CD4-positive, alpha-beta memory T cell (primary cell): ENCODE results near the gene TRIB2. TPM values are rescaled to one million over a fixed set of nuclear protein-coding genes. Genes with fewer than 3 reads are reported as not detected.
A peak's percentile ranks its signal among the peaks of the same experiment; 100 is the strongest.

Source experiments
- CTCF ChIA-PET: fragments of 350-600 bp; sonication (Branson Sonifier 250); formaldehyde crosslinking; loops from one replicate; lab custom pipeline; 2021; ENCODE audit warnings: inconsistent platforms; ENCODE audit not compliant: partially characterized antibody; lab: Charles Lee
- POLR2A ChIA-PET: fragments of 350-600 bp; sonication (Branson Sonifier 250); formaldehyde crosslinking; loops from one replicate; lab custom pipeline; 2021; ENCODE audit not compliant: partially characterized antibody; lab: Charles Lee
- DNase-seq, 5 donors: peaks; one replicate each; pipeline versions ENCODE4 v3.0.0 to v3.0.0-alpha.2; 2020 to 2022; ENCODE audit warnings: mixed read lengths in 1 of 5
- H3K27ac ChIP-seq: one replicate; pipeline ENCODE4 v1.7.0; 2013; ENCODE audit warnings: low read depth, low read length
- H3K27me3 ChIP-seq: 2 replicates; pipeline ENCODE4 v1.7.0; 2013; ENCODE audit warnings: mild to moderate bottlenecking, low read length, moderate library complexity; ENCODE audit not compliant: insufficient read depth
- H3K36me3 ChIP-seq: 2 replicates; pipeline ENCODE4 v1.7.0; 2013; ENCODE audit warnings: mild to moderate bottlenecking, low read length, moderate library complexity; ENCODE audit not compliant: insufficient read depth
- H3K4me1 ChIP-seq: 2 replicates; pipeline ENCODE4 v1.7.0; 2013; ENCODE audit warnings: mild to moderate bottlenecking, low read length, moderate library complexity; ENCODE audit not compliant: insufficient read depth
- H3K4me3 ChIP-seq, 2 donors: one replicate each; pipeline ENCODE4 v1.7.0; 2013; ENCODE audit warnings: low read length in 2 of 2, mild to moderate bottlenecking in 1 of 2
- H3K9me3 ChIP-seq, 2 donors: one replicate each; pipeline ENCODE4 v1.7.0; 2013; ENCODE audit warnings: low read length in 2 of 2, control low read depth in 1 of 2; ENCODE audit not compliant: control insufficient read depth in 1 of 2
- H3K27ac Mint-ChIP-seq, 7 donors: one replicate each; pipeline ENCODE4 v1.8.0; 2020 to 2021; ENCODE audit warnings: mixed read lengths in 7 of 7, mild to moderate bottlenecking in 6 of 7, inconsistent platforms in 3 of 7, moderate library complexity in 3 of 7
- H3K27me3 Mint-ChIP-seq, 2 donors: one replicate each; pipeline ENCODE4 v1.8.0; 2020 to 2021; ENCODE audit warnings: mixed read lengths in 2 of 2
- H3K36me3 Mint-ChIP-seq, 2 donors: one replicate each; pipeline ENCODE4 v1.8.0; 2020 to 2021; ENCODE audit warnings: mixed read lengths in 2 of 2, inconsistent platforms in 1 of 2, mild to moderate bottlenecking in 1 of 2
- H3K4me1 Mint-ChIP-seq, 4 donors: one replicate each; pipeline ENCODE4 v1.8.0; 2020 to 2021; ENCODE audit warnings: mixed read lengths in 4 of 4, mild to moderate bottlenecking in 1 of 4
- H3K4me3 Mint-ChIP-seq, 8 donors: one replicate each; pipeline ENCODE4 v1.8.0; 2020 to 2021; ENCODE audit warnings: mixed read lengths in 8 of 8, mild to moderate bottlenecking in 7 of 8, moderate library complexity in 6 of 8, inconsistent platforms in 3 of 8
- H3K9me3 Mint-ChIP-seq, 8 donors: one replicate each; pipeline ENCODE4 v1.8.0; 2020 to 2021; ENCODE audit warnings: mixed read lengths in 8 of 8, mild to moderate bottlenecking in 5 of 8, inconsistent platforms in 3 of 8, moderate library complexity in 1 of 8
- intact Hi-C: fragments of 100-400 bp; cut with micrococcal nuclease; formaldehyde crosslinking; loops from one replicate; pipeline ENCODE4 v1.15.1; 2023
- polyA plus RNA-seq, 2 donors: library from polyadenylated mRNA; unstranded; fragments of 300-500 nt; fragmentation: Illumina TruSeq; gene quantifications; one replicate each; pipeline ENCODE4 v1.2.3, GENCODE V29; 2021
- total RNA-seq, 2 experiments: library from RNA; stranded (reverse); gene quantifications; one replicate each; pipeline ENCODE4 v1.2.3, GENCODE V29; 2021

TRIB2 gene
- total RNA-seq (100 to 1,000 TPM; 123 to 126 TPM), polyA plus RNA-seq (10 to 100 TPM; 73.8 to 79.0 TPM)

- Histone ChIP-seq H3K9me3 (no peaks in the 10 kb centered on the region), H3K4me1 (peaks cover 39% of the 10 kb centered on the region), H3K27ac (peak within 1 kb of the TSS; percentile 84), H3K27me3 (no peaks in the 10 kb centered on the region), H3K36me3 (no peaks in the 10 kb centered on the region), H3K4me3 (peak within 1 kb of the TSS; percentile 78 to 96)
- Mint-ChIP-seq H3K27ac (peak within 1 kb of the TSS; percentile 93 to 99 (median 96)), H3K27me3 (peaks cover 0 to 2% of the 10 kb centered on the region in 2 donors), H3K4me1 (peaks cover 28 to 83% (median 43%) of the 10 kb centered on the region in 4 donors), H3K36me3 (peaks cover 3 to 46% of the 10 kb centered on the region in 2 donors), H3K9me3 (peaks cover 0 to 2% (median 0%) of the 10 kb centered on the region in 8 donors), H3K4me3 (peak within 1 kb of the TSS; percentile 98 to 100 (median 99))
- ChIA-PET POLR2A (interaction anchor here (0.5 to 5.0 kb wide), 61 partner anchors 8 to 962 kb away, joined by 3 to 105 read pairs (median 7); no protein-coding TSS in a partner anchor), CTCF (interaction anchor here (0.7 to 9.8 kb wide), 80 partner anchors 8 to 937 kb away, joined by 3 to 237 read pairs (median 6); no protein-coding TSS in a partner anchor)
- intact Hi-C loops, result loop anchor here (1.0 to 10.0 kb wide), 17 partner anchors 110 to 1902 kb away; partner anchors contain the start of gene PDIA6
- peak; percentile 87 to 92 (median 89) for DNase-seq
Measured at GRCh38 chr2:12716282-12717190, at the start of gene TRIB2. Gene TRIB2 (plus strand): TSS chr2:12716936. CDS start chr2:12718308, 1,372 bp downstream.

DNA sequence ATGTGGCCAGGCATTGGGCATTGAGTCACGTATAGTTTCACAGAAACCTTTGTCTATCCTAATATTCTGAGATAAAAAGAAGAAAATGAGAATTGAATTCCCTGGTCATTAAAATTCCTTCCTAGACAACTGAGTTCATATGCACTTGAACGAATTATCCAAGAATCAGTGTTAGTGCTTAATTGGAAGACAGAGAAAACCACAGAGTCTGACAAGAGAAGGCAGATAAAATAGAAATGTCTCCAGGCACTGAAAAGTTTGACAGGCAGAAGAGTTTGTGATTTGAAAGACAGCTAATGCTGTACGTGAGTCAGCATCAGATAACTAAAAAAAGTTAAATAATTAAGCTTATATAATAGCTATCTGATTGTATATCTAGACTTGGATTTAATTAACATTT, 47.7 kb upstream of the TRIB2 start:
- Histone ChIP-seq H3K9me3 (no peaks in the 10 kb centered on the region), H3K27ac (no peak overlapping the region), H3K4me3 (no peak overlapping the region), H3K4me1 (no peaks in the 10 kb centered on the region), H3K36me3 (no peaks in the 10 kb centered on the region), H3K27me3 (no peaks in the 10 kb centered on the region)
- POLR2A ChIA-PET, result no interaction called here
- no peak overlapping the region for H3K27ac Mint-ChIP-seq
- no peaks in the 10 kb centered on the region for H3K27me3 Mint-ChIP-seq
- no peak overlapping the region for H3K4me3 Mint-ChIP-seq
- DNase-seq, result no peak
- H3K36me3 Mint-ChIP-seq, result peaks cover 0 to 11% of the 10 kb centered on the region in 2 donors
- CTCF ChIA-PET, result no interaction called here
- peaks cover 0 to 21% (median 16%) of the 10 kb centered on the region in 8 donors for H3K9me3 Mint-ChIP-seq
- intact Hi-C loops, result no loop called here
- no peaks in the 10 kb centered on the region for H3K4me1 Mint-ChIP-seq

- Mint-ChIP-seq H3K9me3 (peaks cover 0 to under 1% (median 0%) of the 10 kb centered on the region in 8 donors), H3K4me3 (no peak overlapping the region), H3K4me1 (peaks cover 0 to 6% (median 3%) of the 10 kb centered on the region in 4 donors), H3K36me3 (no peaks in the 10 kb centered on the region), H3K27me3 (no peaks in the 10 kb centered on the region), H3K27ac (no peak overlapping the region)
- no peaks in the 10 kb centered on the region for H3K4me1 ChIP-seq
- DNase-seq, result no peak
- H3K4me3 ChIP-seq, result no peak overlapping the region
- no peaks in the 10 kb centered on the region for H3K36me3 ChIP-seq
- H3K27me3 ChIP-seq, result no peaks in the 10 kb centered on the region
- CTCF ChIA-PET, result no interaction called here
- POLR2A ChIA-PET, result no interaction called here
- intact Hi-C loops, result no loop called here
- H3K27ac ChIP-seq, result no peak overlapping the region
- no peaks in the 10 kb centered on the region for H3K9me3 ChIP-seq
Measured at GRCh38 chr2:12672711-12673315, 43.9 kb upstream of the TRIB2 start.

DNA sequence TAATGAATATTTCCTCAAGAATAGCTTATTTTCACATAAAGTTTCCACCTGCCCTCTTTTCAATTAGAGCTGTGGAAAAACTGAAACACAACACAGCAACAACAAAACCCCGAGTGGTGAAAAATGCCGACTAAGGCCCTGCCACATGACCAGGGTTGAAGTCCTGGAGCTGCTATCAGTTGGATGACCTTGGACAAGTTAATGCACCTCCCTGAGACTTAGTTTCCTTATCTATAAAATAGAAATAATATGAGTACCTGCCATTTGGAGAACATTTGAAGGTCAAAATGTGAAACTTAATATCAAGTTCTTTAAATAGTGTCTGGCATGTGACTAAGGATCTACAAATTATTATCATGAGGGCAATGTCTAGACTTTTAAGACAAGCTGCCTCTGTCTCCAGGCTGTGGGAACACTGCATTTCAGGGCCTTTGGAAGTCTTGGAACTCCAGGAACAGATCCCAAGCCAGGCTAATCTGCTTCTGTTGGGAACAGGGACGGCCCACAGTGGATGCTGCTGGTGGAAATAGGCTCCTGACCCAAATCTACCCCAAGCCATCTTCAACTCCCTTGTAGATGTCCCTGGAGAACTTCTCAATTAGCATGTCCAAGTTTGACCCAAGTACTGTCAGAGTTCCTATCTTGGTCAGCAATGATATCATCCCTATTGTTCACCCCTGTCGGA, 42.0 kb upstream of the TRIB2 start:
- no peak overlapping the region for H3K4me3 ChIP-seq
- H3K9me3 Mint-ChIP-seq, result peaks cover 0 to 3% (median under 1%) of the 10 kb centered on the region in 8 donors
- no peak overlapping the region for H3K27ac ChIP-seq
- no peak overlapping the region for H3K27ac Mint-ChIP-seq
- H3K4me1 ChIP-seq, result no peaks in the 10 kb centered on the region
- H3K36me3 Mint-ChIP-seq, result no peaks in the 10 kb centered on the region
- no peaks in the 10 kb centered on the region for H3K27me3 Mint-ChIP-seq
- no peaks in the 10 kb centered on the region for H3K27me3 ChIP-seq
- peaks cover 0 to 6% (median 3%) of the 10 kb centered on the region in 4 donors for H3K4me1 Mint-ChIP-seq
- intact Hi-C loops, result no loop called here
- H3K4me3 Mint-ChIP-seq, result no peak overlapping the region
- ChIA-PET POLR2A (interaction anchor here (1.2 to 1.4 kb wide), 2 partner anchors 27 to 41 kb away, joined by 3 read pairs; no protein-coding TSS in a partner anchor), CTCF (interaction anchor here (0.6 to 1.4 kb wide), 3 partner anchors 41 to 256 kb away, joined by 3 to 7 read pairs (median 4); no protein-coding TSS in a partner anchor)
- H3K36me3 ChIP-seq, result no peaks in the 10 kb centered on the region
- no peak for DNase-seq
- H3K9me3 ChIP-seq, result no peaks in the 10 kb centered on the region

GRCh38 chr2:12675352-12675795, 41.4 kb upstream of the TRIB2 start:
- ChIA-PET POLR2A (interaction anchor here (1.4 kb wide), 1 partner anchor 40 kb away, joined by 3 read pairs; no protein-coding TSS in a partner anchor), CTCF (no interaction called here)
- Mint-ChIP-seq H3K4me1 (peaks cover 0 to 6% (median 3%) of the 10 kb centered on the region in 4 donors), H3K27me3 (no peaks in the 10 kb centered on the region), H3K27ac (no peak overlapping the region), H3K4me3 (no peak overlapping the region), H3K9me3 (peaks cover 0 to 9% (median 3%) of the 10 kb centered on the region in 8 donors), H3K36me3 (no peaks in the 10 kb centered on the region)
- no peak overlapping the region for H3K27ac ChIP-seq
- no peak for DNase-seq
- no peaks in the 10 kb centered on the region for H3K27me3 ChIP-seq
- intact Hi-C loops, result no loop called here
- H3K9me3 ChIP-seq, result no peaks in the 10 kb centered on the region
- H3K36me3 ChIP-seq, result no peaks in the 10 kb centered on the region
- no peak overlapping the region for H3K4me3 ChIP-seq
- no peaks in the 10 kb centered on the region for H3K4me1 ChIP-seq

GRCh38 chr2:12675801-12676200, 40.9 kb upstream of the TRIB2 start:
- no peak overlapping the region for H3K27ac ChIP-seq
- Mint-ChIP-seq H3K9me3 (peaks cover 0 to 9% (median 3%) of the 10 kb centered on the region in 8 donors), H3K4me3 (no peak overlapping the region), H3K36me3 (no peaks in the 10 kb centered on the region), H3K27ac (no peak overlapping the region), H3K27me3 (no peaks in the 10 kb centered on the region), H3K4me1 (peaks cover 0 to 6% (median 3%) of the 10 kb centered on the region in 4 donors)
- H3K4me1 ChIP-seq, result no peaks in the 10 kb centered on the region
- no peaks in the 10 kb centered on the region for H3K9me3 ChIP-seq
- H3K27me3 ChIP-seq, result no peaks in the 10 kb centered on the region
- H3K36me3 ChIP-seq, result no peaks in the 10 kb centered on the region
- ChIA-PET CTCF (no interaction called here), POLR2A (interaction anchor here (1.4 kb wide), 1 partner anchor 40 kb away, joined by 3 read pairs; no protein-coding TSS in a partner anchor)
- intact Hi-C loops, result no loop called here
- H3K4me3 ChIP-seq, result no peak overlapping the region
- no peak for DNase-seq
